ENCODE data around the gene CD47. TPM values are rescaled to one million over a fixed set of nuclear protein-coding genes. Genes with fewer than 3 reads are reported as not detected.
A peak's percentile ranks its signal among the peaks of the same experiment; 100 is the strongest.

CD47 gene
- total and polyA plus RNA-seq, 10 of the 15 experiments (the other 5 are each of a cell fraction or from before 2014, with no cell fraction given), result 22.9 to 175 (median 81.1) TPM

- no peak for TF ChIP-seq SMAD1 (IDR thresholded peaks at IDR 0.05; ENCODE audit: low read depth, partially characterized antibody)
- TF ChIP-seq TCF7 (IDR thresholded peaks at IDR 0.05; ENCODE audit: borderline replicate concordance), result no peak
- no peak for TF ChIP-seq PBX3 (IDR thresholded peaks at IDR 0.05; ENCODE audit: insufficient replicate concordance, low read depth, low read length)
- TF ChIP-seq RELA (IDR thresholded peaks at IDR 0.05; ENCODE audit: borderline replicate concordance, partially characterized antibody), result peak; percentile 59
- no peak for TF ChIP-seq ESRRA (IDR thresholded peaks at IDR 0.05; ENCODE audit: low read length)
- no peak for TF ChIP-seq BCL3 (IDR thresholded peaks at IDR 0.05; ENCODE audit: borderline replicate concordance, insufficient read depth, low read depth, low read length, poor library complexity, severe bottlenecking)
- peak; percentile 61; the same call in 1 of the 2 replicates for TF ChIP-seq ZNF24 (IDR thresholded peaks at IDR 0.05)
- TF ChIP-seq IKZF1 (conservative IDR thresholded peaks at IDR 0.05), result peak; percentile 88
- no peak; the same call in none of the 2 replicates for TF ChIP-seq GATAD2B (conservative IDR thresholded peaks at IDR 0.05; ENCODE audit: low read depth)
- 0 out of 2 replicates have a peak, but pooled peaks have one; percentile 24 for TF ChIP-seq YY1 (IDR thresholded peaks at IDR 0.05; ENCODE audit: low read depth, low read length)
- TF ChIP-seq SMARCA5 (IDR thresholded peaks at IDR 0.05), result peak; percentile 65; the same call in 1 of the 2 replicates
- TF ChIP-seq MEF2B (IDR thresholded peaks at IDR 0.05; ENCODE audit: partially characterized antibody, poor library complexity, severe bottlenecking), result peak; percentile 4
- TF ChIP-seq, protein P1, sequence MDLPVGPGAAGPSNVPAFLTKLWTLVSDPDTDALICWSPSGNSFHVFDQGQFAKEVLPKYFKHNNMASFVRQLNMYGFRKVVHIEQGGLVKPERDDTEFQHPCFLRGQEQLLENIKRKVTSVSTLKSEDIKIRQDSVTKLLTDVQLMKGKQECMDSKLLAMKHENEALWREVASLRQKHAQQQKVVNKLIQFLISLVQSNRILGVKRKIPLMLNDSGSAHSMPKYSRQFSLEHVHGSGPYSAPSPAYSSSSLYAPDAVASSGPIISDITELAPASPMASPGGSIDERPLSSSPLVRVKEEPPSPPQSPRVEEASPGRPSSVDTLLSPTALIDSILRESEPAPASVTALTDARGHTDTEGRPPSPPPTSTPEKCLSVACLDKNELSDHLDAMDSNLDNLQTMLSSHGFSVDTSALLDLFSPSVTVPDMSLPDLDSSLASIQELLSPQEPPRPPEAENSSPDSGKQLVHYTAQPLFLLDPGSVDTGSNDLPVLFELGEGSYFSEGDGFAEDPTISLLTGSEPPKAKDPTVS (IDR thresholded peaks at IDR 0.05; ENCODE audit: low read depth, low read length), result no peak
- TF ChIP-seq EED (IDR thresholded peaks at IDR 0.05; ENCODE audit: low read depth), result no peak
- TF ChIP-seq SKIL (IDR thresholded peaks at IDR 0.05; ENCODE audit: low read depth, poor library complexity, severe bottlenecking), result no peak
- TF ChIP-seq DPF2 (IDR thresholded peaks at IDR 0.05), result peak; percentile 96
- no peak for TF ChIP-seq IRF4 (IDR thresholded peaks at IDR 0.05; ENCODE audit: low read depth, low read length)
- 0 out of 2 replicates have a peak, but pooled peaks have one; percentile 8 for TF ChIP-seq NR2C1 (IDR thresholded peaks at IDR 0.05)
- no peak for TF ChIP-seq ZNF274 (IDR thresholded peaks at IDR 0.05; ENCODE audit: insufficient read depth, insufficient read length)
- TF ChIP-seq FOS (IDR thresholded peaks at IDR 0.05; ENCODE audit: borderline replicate concordance, extremely low read depth, insufficient read length), result no peak
- TF ChIP-seq STAT3 (IDR thresholded peaks at IDR 0.05; ENCODE audit: low read depth, low read length), result no peak
- TF ChIP-seq RB1 (IDR thresholded peaks at IDR 0.05; ENCODE audit: borderline replicate concordance), result no peak; the same call in 1 of the 2 replicates
- peak; percentile 85 for TF ChIP-seq POLR2A (IDR thresholded peaks at IDR 0.05; ENCODE audit: low read depth, low read length)
- TF ChIP-seq BACH1 (IDR thresholded peaks at IDR 0.05; ENCODE audit: borderline replicate concordance), result peak; percentile 65
- TF ChIP-seq ASH2L (IDR thresholded peaks at IDR 0.05; ENCODE audit: borderline replicate concordance, low read depth), result peak; percentile 69; the same call in 1 of the 2 replicates
- TF ChIP-seq PAX5 (IDR thresholded peaks at IDR 0.05; ENCODE audit: borderline replicate concordance, low read depth, low read length), result 0 out of 2 replicates have a peak, but pooled peaks have one; percentile 12
These were observed at the start of gene CD47 (continued) for GRCh38 chr3:108090701-108091497.
